GM19397 (cell line): ENCODE measurements around the gene TRIM46.
"Not testable (repeated sequence)": the region's sequence is repeated elsewhere in the genome, so short reads cannot be mapped to it uniquely, and the experiment has no call there.

Source experiments
- ATAC-seq: cut with Tn5 transposase; IDR thresholded peaks from one replicate; pipeline ENCODE4 v1.9.1; 2021; ENCODE audit warnings: mild to moderate bottlenecking, moderate library complexity; ENCODE audit not compliant: unreplicated experiment

TRIM46 gene

GRCh38 chr1:155136748-155137147, 36.9 kb upstream of the TRIM46 start:
- ATAC-seq, result no peak

DNA sequence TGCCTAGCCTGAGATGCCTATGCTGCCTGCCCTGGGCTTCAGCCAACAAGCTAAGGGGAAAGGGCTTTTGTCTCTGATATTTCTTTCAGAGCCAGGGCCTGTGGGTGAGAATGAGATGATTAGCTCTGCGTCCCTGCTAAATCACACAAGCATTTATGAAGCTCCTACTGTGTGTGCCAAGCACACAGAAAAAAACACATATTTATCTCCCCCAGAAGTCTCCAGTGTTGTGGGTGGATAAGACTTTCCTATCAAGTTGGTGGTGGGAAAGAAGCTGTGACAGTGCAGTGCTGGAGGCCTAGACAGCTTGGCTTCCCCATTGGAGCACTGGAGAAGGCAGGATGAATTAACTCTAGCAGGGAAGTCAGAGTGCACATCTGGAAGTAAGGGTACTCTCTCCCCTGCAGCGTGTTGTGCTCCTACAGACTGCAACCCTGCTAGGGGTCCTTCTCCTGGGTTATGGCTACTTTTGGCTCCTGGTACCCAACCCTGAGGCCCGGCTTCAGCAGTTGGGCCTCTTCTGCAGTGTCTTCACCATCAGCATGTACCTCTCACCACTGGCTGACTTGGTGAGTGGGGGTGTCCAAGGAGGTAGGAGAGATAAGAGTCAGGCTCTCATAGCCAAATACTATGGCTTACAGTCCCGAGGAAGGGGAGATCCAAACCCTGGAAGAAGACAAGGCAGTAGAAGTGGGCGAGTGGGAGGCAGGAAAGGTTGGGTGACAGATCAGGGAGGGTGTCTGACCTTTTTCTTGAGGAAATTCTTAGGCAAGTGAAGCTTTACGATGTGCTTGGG, 36.3 kb upstream of the TRIM46 start:
- no peak for ATAC-seq

- peak; percentile 47 for ATAC-seq
These were observed 33.6 kb upstream of the TRIM46 start, which contains the start of gene DPM3 for GRCh38 chr1:155139895-155140629. Gene DPM3, minus strand, starts transcription at chr1:155140531. Its CDS starts 291 bp downstream, at chr1:155140240.

- ATAC-seq, result no peak
These were observed 33.1 kb upstream of the TRIM46 start for GRCh38 chr1:155140630-155140953.

DNA sequence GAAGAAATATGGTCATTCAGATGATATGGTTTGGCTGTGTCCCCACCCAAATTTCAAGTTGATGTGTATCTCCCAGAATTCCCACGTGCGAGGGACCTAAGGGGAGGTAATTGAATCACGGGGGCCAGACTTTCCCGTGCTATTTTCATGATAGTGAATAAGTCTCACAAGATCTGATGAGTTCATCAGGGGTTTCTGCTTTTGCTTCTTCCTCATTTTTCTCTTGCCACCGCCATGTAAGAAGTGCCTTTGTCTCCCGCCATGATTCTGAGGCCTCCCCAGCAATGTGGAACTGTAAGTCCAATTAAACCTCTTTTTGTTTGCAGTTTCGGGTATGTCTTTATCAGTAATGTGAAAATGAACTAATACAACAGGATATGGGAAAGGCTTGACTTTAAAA, 31.9 kb upstream of the TRIM46 start:
- ATAC-seq, result no peak

- no peak for ATAC-seq
These were observed 28.2 kb upstream of the TRIM46 start for GRCh38 chr1:155145491-155145890.

- not testable (repeated sequence) for ATAC-seq
These were observed 17.5 kb upstream of the TRIM46 start for GRCh38 chr1:155155996-155156643.

- ATAC-seq, result no peak
These were observed 14.7 kb upstream of the TRIM46 start for GRCh38 chr1:155158991-155159390.

GRCh38 chr1:155160128-155160527, 13.5 kb upstream of the TRIM46 start:
- no peak for ATAC-seq

DNA sequence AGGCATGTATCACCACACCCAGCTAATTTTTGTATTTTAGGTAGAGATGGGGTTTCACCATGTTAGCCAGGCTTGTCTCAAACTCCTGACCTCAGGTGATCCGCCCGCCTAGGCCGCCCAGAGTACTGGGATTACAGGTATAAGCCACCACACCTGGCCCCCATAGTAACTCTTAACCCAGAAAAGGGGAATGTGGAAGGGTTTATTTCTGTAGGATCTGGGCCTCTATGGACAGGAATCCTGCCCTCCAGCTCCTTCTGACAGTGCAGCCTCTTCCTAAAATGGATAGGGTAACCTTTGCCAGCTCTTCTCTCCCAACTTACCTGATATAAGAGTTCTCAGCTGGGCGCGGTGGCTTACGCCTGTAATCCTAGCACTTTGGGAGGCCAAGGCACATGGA, 11.0 kb upstream of the TRIM46 start:
- ATAC-seq, result not testable (repeated sequence)

DNA sequence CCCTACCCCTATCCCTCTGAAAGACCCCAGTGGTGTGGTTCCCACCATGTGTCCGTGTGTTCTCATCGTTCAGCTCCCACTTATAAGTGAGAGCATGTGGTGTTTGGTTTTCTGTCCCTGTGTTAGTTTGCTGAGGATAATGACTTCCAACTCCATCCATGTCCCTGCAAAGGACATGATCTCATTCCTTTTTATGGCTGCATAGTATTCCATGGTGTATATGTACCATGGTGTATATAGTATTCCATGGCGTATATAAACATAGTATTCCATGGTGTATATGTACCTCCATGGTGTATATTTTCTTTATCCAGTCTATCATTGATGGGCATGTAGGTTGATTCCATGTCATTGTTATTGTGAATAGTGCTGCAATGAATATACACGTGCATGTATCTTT, 9.9 kb upstream of the TRIM46 start:
- not testable (repeated sequence) for ATAC-seq

GRCh38 chr1:155164625-155165024, 9.0 kb upstream of the TRIM46 start:
- ATAC-seq, result not testable (repeated sequence)

- ATAC-seq, result no peak
These were observed 7.6 kb upstream of the TRIM46 start for GRCh38 chr1:155166051-155166470.

- ATAC-seq, result no peak
These were observed 7.0 kb upstream of the TRIM46 start for GRCh38 chr1:155166471-155167165.

DNA sequence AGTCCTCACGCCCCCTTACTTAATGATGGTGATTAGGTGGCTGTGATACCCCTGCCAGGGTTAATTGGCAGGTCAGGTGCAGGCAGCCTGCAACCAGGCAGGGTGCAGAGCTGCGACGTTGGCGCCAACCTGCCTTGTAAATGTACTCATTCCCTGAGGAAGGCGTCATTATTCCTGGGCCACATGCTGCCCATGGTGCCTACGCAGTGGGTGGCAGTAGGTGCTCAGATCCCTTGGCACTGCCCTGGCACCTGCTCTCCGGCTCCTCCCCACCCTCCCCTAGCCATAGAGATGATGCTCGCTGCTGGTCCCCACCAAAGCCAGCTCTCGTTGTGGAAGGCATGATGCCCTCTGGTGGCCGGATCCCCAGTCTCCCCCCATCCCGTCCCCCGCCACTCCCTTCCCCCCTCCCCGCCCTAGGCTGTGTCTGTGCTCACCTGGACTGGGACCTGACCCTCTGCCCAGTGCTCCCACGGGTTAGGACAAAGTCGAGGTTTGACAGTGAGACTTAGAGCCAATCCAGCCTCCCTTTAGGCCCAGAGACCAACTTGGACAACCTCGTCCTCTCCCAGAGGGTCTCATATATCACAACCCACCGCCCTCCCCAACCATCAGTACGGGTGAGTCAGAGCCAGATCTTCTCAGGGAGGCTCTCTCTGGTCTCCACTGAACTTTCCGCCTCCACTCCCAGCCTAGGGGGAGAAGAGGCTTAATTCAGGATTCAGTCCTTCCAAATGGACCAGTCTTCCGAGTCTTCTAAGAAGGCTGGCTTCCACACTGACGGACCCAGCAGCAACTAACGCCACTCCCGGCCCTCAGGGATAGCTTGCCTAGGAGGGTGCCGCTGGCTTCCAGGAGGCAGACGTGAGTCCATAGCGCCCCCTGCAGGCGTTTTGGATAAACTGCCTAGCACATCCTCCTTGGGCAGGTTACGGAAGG, 6.2 kb upstream of the TRIM46 start:
- no peak for ATAC-seq

- ATAC-seq, result not testable (repeated sequence)
These were observed 5.6 kb upstream of the TRIM46 start for GRCh38 chr1:155168105-155168445.

- no peak for ATAC-seq
These were observed 5.0 kb upstream of the TRIM46 start for GRCh38 chr1:155168456-155169210.

- no peak for ATAC-seq
These were observed 4.1 kb upstream of the TRIM46 start for GRCh38 chr1:155169541-155169940.

DNA sequence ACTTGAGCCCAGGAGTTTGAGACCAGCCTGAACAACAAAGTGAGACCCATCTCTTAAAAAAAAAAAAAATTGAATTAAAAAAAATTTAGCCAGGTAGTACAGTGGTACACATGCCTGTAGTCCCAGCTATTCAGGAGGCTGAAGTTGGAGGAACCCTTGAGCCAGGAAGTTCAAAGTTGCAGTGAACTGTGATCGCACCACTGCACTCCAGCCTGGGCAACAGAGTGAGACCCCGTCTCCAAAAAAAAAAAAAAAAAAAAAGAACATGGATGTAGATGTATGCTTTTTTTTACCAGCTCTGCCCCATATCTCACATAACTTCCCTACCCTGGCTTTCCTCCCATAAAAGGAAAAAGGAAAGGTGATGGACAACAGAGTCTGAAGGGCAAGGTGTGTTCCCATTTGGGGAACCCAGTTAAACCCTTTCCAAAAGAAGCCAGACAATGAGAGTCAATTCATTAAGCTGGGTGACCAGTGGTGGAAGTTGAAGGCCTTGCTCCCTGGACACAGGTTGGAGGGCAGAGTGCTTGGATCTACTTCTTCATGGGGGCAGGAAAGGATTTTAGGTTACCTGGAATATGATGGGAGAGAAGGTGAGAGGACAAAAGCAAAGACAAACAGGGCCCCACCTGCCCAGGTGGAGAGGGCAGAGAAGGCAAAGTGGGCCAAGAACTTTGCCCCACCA, 3.4 kb upstream of the TRIM46 start:
- no peak for ATAC-seq
